Astrocyte of the cerebellum (primary cell): ENCODE measurements around the gene ADAD2.

ENCODE experiments used
- DNase-seq: peaks from one replicate; pipeline ENCODE4 v3.0.0-alpha.2; 2011; ENCODE audit warnings: low read depth
- H3K4me3 ChIP-seq: 2 replicates; pipeline ENCODE4 v1.5.1; 2011; ENCODE audit warnings: mild to moderate bottlenecking, low read depth, low read length, moderate library complexity
- CTCF ChIP-seq: IDR thresholded peaks from 2 replicates; pipeline ENCODE4 v1.5.1; 2012; ENCODE audit warnings: low read length, low read depth, moderate library complexity, mild to moderate bottlenecking; ENCODE audit errors: missing control alignments
- in situ Hi-C: cut with HindIII; loops from 2 replicates; pipeline ENCODE4 v1.10.0; 2017; ENCODE audit warnings: low sequenced_read_pairs

ADAD2 gene

GRCh38 chr16:84223456-84223855, 32.5 kb downstream of the ADAD2 start:
- in situ Hi-C loops, result no loop called here
- TF ChIP-seq CTCF, result no peak
- H3K4me3 ChIP-seq, result no peak overlapping the region
- DNase-seq, result no peak

- in situ Hi-C loops, result no loop called here
- no peak overlapping the region for H3K4me3 ChIP-seq
- DNase-seq, result no peak
- TF ChIP-seq CTCF, result no peak
Measured at GRCh38 chr16:84224554-84224953, 33.6 kb downstream of the ADAD2 start.

GRCh38 chr16:84225126-84225525, 34.2 kb downstream of the ADAD2 start:
- no peak overlapping the region for H3K4me3 ChIP-seq
- in situ Hi-C loops, result no loop called here
- no peak for TF ChIP-seq CTCF
- DNase-seq, result no peak

- in situ Hi-C loops, result no loop called here
- no peak for DNase-seq
- H3K4me3 ChIP-seq, result no peak overlapping the region
- no peak for TF ChIP-seq CTCF
Measured at GRCh38 chr16:84225571-84225970, 34.6 kb downstream of the ADAD2 start.

- no peak for TF ChIP-seq CTCF
Measured at GRCh38 chr16:84226026-84226425, 35.1 kb downstream of the ADAD2 start.

GRCh38 chr16:84227548-84227947, 36.6 kb downstream of the ADAD2 start:
- TF ChIP-seq CTCF, result no peak
- in situ Hi-C loops, result no loop called here
- no peak for DNase-seq
- no peak overlapping the region for H3K4me3 ChIP-seq

More at GRCh38 chr16:84226026-84226425, 35.1 kb downstream of the ADAD2 start:
- peak; percentile 15 for DNase-seq
- in situ Hi-C loops, result no loop called here
- H3K4me3 ChIP-seq, result no peak overlapping the region
